Activated CD4-positive, CD25-positive, alpha-beta regulatory T cell (primary cell): ENCODE data around the gene MEPE.
"Not testable (repeated sequence)": the region's sequence is repeated elsewhere in the genome, so short reads cannot be mapped to it uniquely, and the experiment has no call there.

ENCODE experiments used
- DNase-seq, 4 experiments: peaks; one replicate each; lab custom pipeline; 2025; lab: John Stamatoyannopoulos, UW

Gene MEPE

DNA sequence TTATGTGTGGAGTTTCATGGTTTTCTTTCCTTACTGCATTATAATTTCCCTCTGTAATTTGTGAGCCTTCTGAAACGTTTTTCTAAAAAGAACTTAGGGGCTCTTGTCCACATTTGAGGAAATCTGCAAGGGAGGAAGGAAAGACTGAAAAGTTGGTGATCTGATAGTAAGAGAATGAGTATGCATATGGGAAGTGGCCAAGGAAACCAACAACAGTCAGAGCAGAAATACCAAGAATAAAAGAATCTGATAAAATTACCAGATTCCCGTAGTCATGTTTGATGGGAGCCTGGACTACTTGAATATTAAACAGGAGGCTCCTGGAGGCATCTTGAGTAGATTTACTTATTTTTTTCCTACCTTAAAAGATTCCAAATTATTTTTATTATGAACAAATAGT is 50.1 kb downstream of the MEPE start:
- DNase-seq, result no peak

DNA sequence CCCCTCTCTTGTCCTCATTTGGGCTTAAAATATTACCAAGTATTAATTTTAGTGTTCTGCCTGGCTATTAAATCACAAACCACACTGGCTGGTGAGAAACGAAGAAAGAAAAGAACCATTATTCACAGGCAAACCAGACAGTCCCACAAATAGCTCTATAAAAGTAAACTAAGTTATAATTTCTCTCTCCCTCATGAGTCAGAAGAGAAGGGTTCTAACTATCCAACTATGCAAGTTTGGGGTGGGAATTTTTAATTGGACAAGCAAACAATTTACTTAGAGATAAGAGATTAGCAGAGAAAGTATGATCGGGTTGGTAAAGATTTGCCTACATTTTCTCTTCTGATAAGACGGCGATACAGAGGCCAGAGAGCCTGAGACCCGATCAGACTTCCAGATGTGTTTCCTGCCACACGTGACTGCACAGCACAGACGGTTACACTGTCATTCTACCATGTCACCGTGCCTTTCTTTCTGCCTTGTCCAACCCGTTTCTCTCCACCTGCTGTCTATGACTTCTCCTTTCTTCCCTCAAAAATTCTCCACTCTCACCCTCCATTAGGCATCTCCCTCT is 52.3 kb downstream of the MEPE start:
- no peak for DNase-seq

DNA sequence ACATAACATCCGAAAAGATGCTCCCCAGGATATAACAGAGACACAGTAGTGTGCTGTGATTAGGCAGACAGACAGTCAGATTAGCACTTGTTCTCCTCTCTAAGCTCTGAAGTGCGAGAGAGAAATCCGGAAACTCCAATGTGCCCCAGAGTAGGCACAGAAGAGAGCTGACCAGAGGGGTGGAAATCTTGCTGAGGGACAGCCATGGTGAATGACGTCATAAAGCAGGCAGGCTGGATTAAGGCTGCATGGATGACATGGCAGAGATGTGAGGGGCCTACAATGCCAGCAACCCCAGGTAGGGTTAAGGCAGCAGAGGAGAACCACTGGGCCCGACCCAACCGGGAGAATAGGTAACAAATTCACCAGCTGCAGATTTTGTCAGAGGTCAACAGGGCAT is 53.3 kb downstream of the MEPE start:
- DNase-seq, result no peak

DNA sequence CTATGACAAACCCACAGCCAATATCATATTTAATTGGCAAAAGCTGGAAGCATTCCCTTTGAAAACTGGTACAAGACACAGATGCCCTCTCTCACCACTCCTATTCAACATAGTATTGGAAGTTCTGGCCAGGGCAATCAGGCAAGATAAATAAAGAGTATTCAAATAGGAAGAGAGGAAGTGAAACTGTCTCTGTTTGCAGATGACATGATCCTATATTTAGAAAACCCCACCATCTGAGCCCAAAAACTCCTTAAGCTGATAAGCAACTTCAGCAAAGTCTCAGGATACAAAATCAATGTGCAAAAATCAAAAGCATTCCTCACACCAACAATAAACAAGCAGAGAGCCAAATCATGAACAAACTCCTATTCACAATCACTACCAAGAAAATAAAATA is 58.0 kb downstream of the MEPE start:
- DNase-seq, result not testable (repeated sequence)

DNA sequence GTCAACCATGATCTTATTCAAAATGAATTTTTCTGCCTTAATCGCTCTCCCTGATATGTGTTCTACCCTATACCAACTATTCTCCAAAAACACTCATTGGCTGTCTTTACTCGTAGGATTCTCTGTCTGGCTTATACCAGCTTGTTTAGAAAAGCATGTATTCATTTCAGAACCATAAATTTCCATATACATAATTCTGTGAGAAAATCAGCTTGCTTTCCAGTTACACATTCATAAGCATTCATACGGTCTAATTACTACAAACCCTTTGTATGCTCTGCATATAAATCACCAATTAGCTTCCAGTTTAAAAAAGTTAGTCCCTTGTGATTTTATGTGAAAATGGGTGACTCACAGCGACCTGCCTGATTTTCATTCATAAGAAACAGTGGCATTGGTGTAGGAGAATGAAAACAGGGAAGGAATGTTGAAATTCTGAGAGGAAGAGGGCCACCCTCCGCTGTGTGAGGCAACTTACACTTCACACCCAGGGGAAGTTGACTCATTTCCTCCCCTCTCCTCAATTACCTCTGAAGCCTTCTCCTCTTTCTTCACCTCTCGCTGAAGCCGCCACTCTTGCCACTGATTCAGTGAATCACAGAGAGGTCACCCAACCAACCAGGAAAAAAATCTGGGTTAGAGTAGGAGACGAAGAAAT is 63.3 kb downstream of the MEPE start:
- DNase-seq, result no peak
